Amniotic stem cell (primary cell): ENCODE data around the gene MMP28.

Source experiments
- DNase-seq: peaks from one replicate; lab custom pipeline; 2025; lab: John Stamatoyannopoulos, UW

MMP28 gene, protein sequence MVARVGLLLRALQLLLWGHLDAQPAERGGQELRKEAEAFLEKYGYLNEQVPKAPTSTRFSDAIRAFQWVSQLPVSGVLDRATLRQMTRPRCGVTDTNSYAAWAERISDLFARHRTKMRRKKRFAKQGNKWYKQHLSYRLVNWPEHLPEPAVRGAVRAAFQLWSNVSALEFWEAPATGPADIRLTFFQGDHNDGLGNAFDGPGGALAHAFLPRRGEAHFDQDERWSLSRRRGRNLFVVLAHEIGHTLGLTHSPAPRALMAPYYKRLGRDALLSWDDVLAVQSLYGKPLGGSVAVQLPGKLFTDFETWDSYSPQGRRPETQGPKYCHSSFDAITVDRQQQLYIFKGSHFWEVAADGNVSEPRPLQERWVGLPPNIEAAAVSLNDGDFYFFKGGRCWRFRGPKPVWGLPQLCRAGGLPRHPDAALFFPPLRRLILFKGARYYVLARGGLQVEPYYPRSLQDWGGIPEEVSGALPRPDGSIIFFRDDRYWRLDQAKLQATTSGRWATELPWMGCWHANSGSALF

DNA sequence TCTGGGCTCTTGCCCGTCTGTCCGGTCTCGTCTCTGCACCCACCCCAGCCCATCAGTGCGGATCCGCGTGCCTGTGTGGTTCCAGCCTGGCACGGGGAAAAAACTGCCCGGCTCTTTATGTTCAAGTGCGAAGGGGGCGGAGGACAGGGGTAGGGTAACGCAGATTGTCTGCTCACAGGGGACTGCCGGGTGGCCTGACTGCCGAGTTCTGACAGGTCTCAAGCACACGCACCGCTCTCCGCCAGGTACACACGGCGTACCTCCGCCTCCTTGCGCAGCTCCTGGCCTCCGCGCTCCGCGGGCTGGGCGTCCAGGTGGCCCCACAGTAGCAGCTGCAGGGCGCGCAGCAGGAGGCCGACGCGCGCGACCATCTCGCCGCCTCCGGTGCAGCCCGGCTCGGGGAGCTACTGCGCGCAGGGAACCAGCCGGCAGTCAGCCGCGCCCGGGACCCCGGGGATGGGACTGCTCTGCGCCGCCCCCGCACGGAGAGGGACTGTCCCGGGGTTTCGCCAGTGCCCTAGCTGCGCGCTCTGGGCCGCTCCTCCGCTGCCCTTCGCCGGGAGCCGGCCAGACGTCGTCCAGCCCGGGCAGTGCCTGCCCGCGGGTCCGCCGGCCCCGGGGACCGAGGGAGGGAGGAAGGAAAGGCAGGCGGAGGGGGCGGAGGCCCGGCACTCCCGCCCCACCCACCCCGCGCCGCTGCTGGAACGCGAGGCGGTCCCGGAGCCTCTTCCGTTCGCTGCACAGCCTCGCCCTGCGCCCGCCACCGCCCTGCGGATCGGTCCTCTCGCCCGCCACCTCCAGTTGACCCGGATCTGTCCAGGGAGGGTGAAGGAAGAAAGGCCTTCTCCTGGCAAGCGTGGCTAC lies at the start of gene MMP28:
Gene MMP28 (minus strand): TSS at position 635 of the 864 bp plus-strand sequence. CDS start 264 bp downstream, at position 371.
- no peak for DNase-seq

DNA sequence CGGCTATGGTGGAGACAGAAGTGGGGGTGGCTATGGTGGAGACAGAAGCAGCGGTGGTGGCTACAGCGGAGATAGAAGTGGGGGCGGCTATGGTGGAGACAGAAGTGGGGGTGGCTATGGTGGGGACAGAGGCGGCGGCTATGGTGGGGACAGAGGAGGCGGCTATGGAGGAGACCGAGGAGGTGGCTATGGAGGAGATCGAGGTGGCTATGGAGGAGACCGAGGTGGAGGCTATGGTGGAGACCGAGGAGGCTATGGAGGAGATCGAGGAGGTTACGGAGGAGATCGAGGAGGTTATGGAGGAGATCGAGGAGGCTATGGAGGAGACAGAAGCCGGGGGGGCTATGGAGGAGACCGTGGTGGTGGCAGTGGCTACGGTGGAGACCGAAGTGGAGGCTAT lies 49.1 kb upstream of the MMP28 start:
- DNase-seq: no peak

DNA sequence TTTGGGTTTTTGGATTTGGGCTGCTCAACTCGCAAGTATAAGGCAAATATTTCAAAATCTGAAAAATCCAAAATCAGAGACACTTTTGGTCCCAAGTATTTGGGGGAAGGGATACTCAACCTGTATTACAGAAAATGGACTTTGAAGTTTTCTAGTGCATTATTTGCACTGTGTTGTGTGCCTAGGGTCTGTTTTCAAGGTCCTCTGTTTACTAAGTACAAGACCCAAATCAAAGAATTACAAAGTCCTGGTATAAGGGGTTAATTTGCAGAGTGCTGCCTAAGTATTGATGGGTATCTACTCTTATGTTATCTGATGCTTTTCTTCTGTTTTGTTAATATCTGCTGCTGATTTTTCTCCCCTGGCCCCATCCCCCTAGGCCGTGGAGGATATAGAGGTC lies 48.3 kb upstream of the MMP28 start:
- no peak for DNase-seq

DNA sequence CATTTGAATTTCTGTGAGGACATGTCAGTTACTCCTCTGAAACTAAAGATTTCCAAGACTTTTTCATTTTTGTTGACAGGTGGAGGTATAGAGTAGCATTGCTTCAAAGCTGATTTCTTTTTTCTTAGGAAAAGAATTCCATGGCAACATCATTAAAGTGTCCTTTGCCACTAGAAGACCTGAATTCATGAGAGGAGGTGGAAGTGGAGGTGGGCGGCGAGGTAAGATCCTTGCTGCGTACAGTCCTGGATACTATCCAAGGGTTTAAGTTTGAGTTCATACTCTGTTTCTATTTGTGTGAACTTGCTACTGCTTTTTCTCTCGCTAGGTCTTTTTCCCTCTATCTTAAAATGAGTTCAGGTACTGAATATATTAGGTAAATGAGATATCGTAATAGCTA lies 46.8 kb upstream of the MMP28 start:
- DNase-seq: no peak

DNA sequence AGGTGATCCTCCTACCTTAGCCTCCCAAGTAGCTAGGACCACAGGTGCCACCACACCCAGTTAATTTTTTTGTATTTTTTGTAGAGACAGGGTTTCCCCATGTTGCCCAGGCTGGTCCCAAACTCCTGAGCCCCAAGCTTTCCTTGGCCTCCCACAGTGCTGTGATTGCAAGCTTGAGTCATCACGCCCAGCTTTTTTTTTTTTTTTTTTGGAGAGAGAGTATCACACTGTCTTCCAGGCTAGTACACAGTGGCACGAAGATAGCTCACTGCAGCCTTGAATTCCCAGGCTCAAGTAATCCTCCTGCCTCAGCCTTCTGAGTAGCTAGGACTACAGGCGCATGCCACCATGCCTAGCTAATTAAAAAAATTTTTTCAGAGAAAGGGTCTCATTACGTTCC lies 46.1 kb upstream of the MMP28 start:
- no peak for DNase-seq

DNA sequence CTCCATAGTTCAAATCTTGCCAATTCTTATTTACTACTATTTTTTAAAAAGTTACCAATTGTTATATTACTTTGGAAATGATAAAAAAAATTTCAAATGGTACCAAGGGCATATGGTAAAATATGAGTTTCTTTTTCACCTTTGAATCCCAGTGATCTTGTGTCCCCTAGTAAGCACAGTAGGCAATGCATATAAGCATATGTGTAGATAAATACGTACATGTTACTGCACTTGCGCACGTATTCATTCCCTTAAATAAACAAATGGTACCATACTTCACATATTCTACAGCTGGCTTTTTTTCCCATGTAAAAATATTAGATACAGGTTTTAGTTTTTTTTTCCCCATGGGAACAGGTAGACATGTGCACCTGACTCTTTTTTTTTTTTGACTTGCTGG lies 45.7 kb upstream of the MMP28 start:
- DNase-seq: no peak

DNA sequence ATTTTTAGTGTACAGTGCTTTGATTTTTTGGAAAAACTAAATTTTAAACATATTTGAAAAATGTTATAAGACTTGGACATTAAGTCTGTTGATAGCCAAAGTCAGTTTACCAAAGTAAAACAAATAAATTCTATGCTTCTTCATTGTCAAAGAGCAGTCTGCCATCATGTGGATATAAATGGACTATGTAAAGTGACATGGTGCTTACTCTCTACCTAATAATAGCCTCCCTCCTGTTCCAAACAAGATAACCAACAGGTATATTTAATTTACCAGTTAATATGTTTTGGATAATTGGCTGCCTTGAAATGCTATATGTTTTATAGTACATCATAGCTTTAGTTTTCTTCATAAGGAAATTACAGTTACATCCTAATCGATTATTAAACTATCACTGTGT lies 29.8 kb upstream of the MMP28 start:
- DNase-seq: no peak

DNA sequence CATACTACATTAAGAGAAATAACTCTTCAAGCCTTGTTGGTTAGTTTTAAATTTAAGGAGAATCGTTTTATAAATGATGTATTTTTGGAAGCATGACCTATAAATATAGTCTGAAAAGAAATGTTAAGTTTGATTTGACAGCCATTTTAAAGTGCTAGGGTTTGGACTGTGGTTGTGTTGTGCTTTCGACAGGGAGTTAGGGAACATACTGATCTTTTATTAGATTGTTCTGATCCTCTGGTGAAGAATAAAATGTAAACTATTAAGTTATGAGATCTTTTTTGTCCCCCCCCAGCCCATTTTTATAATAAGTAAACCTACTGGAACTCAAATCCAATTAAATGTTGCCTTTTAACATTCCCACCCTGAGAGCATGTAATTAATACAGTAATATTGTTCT lies 25.9 kb upstream of the MMP28 start:
- DNase-seq: no peak

DNA sequence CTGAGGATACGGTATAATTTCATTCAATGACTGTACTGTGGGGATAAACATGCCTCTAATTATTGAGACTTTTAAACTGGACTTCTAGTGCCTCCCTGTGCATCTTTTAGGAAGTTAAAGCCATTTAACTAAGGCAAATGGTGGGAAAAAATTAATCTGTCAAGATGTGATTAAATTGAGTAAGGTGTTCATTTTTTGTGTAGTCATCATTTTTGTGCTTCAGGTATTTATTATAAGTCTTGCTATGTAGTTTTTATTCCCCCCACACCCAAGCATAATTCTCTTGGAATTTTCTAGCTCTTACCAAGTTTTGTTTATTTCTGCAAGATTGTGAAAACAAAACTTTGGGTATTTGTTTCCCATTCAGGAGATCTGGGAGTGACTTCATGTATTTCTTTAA lies 24.0 kb upstream of the MMP28 start:
- no peak for DNase-seq

DNA sequence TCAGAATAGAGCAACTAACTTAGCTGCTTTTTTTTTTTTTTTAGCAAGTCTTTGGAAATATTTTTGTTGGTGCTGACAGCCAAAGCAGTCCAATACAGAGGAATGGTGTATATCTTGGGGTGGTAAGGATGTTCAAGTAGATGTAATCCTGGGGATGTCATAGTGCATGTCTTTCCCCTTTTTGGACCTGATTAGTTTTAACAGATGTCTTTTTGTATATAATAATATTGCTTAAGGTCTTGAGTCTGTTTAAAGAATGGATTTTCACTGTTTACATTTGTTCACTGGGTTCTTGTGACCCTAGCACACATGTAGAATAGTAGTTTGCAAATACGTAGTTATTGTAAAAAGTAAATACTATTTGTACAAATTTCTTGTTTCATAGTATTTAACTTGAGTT lies 21.8 kb upstream of the MMP28 start:
- DNase-seq: no peak

DNA sequence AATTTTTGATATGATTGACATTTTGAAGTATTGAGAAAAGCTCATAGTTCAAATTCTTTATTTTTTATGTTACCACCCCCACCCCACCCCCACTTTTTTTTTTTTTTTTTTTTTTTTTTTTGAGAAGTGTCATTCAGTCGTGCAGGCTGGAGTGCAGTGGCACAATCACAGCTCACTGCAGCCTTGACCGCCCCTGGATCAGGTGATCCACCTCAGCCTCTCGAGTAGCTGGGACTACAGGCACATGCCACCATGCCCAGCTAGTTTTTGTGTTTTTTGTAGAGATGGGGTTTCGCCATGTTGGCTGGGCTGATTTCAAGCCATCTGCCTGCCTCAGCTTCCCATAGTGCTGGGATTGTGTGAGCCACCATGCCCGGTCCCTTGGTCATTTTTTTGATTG lies 21.3 kb upstream of the MMP28 start:
- no peak for DNase-seq

DNA sequence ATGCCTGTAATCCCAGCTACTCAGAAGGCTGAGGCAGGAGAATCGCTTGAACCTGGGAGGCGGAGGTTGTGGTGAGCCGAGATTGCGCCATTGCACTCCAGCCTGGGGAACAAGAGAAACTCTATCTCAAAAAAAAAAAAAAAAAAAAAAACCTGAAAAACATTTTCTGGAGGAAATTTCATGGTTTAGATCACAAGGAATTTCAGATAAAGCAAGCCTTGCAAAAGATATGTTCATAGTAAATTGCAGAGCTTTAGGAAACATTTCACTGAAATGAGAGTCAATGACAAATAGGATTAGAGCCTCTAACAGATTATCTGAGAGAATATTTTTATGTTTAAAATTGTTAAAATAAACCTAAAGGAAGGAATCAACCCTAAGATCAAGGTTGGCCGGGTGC lies 17.0 kb upstream of the MMP28 start:
- DNase-seq: no peak

DNA sequence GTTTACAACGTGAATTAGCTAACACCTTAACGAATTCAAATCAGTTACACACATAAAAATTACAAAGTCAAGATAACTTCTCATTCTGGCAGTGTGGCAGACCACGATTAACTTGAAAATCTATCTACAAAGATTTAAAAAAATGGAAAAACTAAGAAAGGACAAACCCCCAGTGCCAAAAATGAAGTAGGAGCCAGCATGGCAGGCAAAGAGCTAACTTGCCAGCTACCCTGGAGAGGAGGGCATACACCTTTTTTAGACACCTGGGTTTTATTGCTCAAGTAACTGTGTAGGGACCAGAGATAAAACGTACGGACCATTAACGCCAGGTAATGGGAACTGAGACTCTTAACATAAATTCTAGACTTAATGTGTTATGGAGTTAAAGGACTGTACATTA lies 16.3 kb upstream of the MMP28 start:
- no peak for DNase-seq

DNA sequence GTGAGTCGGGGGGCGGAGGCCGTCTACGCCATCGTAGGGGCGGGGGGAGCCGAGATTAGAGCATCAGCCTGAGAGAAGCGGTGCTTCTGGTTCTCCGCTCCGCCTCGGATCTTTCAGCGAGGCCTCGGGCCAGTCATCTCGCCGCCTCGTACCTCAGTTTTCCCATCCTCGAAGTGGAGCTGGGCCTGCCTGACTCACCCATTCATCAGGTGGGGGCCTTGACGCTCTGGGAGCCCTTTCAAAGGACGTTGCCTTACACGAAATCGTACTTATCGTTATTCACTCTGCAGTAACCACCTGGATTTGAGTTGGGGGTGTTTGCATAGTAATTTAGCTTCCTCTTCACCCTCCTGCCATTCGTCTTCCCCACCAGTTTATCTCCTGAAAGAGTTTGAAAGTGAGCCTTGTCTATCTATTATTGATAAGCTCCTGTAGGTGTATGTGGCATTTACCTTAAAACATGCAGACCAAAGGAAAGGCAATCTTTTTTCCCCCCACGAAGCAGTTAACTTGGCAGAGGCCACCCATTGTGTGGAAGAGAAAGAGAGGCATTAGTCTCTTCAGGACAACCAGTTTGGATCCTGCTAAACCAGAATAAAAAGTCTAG lies 14.5 kb upstream of the MMP28 start:
- no peak for DNase-seq

DNA sequence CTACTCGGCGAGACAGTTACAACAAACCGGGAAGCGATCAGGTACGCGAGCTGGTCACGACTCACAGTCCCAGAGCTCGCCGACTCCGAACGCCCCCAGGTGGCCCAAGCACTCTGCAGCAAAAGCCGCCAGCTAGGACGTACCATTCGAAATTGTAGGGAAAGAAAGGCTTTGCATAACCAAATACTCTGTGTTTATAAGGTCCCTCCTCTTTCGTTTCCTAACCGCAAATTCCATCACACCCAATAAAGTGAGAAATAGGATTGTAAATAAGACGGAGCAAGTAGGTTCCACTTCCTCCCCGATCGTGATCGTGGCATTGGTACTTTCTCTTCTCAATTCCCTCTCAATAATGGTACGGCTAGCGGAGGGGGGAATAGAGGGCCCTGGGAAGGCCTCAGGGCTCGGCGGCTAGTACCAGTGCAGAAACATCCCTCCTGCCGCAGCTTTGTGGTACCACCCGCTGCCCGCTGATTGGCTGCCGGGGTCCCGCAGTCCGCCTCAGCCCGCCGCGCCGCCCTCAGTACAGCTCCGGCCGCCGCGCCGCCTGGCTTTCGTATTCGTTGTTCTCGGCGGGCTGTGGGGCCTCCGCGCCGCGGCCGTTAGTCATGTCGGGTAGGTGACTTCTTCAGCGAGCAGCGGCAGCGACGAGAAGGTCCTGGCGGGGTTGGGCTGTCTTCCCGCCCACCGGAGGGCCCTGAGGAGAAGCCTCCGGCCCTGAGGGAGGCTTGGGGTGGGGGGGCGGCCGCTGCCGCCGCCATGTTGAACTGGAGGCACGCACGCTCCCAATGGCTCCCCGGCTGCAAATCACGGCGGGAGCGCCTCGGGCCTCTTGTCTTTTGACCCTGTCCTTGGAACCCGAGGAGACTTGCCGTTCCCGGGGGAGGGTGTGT lies 13.8 kb upstream of the MMP28 start, which contains the start of gene TAF15:
Gene TAF15 (plus strand): TSS at position 523 of the 893 bp plus-strand sequence. CDS start 86 bp downstream, at position 609.
- DNase-seq: peak; percentile 97

DNA sequence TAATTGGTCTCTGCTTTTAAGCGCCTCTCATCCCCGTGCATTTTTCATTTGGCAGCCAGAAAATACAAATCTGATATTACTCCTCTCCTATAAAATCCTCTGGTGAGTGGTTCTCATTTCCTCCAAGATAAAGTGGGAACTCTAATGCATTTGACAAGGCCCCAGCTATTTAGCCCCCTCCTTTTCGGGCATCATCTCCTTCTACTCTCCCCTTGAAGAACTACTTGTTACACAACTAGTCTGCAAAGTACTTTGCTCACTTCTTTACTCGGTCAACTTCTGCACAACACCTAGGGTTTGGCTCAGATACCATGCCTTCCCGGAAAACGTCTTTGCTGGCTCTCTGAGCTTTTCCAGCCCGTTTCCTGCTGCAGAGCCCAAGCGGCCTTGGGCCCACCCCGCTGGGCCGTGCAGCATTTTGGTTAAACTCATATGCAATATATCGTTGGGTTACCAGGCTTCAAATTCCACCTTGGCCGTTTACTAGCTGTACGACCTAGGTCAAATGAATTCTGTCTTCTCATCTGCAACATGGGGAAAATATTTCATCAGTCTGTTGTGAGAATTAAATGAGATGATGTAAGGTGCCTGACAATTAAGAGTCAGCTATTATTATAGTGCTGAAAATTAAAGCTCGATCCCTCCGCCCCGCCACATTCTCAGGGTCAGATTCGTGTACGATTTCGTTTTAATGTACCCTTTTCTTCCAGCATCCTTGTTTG lies 13.0 kb upstream of the MMP28 start:
- no peak for DNase-seq

DNA sequence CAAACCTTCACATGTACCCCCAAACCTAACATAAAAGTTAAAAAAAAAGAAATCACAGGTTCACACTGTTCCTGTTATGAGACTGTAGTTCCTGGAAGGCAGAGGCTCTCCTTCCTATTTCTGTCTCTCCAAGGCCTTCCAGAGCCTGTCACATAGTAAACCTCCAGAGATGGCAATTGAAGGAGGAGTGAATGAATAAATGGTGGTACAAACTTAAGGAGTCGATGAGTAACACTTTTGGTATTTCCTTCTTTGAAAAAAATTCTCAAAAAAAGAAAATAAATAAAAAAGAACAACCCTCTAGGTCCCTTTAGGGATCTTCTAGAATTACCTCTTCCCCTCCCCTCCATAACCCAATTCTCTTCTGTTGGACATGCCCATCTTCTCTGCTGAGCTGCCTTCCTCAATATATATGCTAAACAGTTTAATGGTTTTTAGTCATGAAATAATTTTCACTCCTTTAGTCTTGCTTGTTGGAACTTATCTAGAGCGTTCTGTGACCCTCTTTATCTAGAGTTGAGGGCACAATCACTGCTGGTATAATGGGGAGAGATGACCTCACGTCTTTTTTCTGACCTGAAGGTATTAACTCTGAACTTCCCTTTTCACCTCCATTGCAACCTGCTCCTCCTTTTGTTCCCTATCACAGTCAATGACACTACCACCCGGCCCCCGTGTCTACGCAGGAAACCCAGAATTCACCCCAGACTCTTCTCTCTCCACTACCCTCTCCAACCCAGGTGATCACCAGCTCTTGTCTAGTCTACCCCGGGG lies 12.1 kb upstream of the MMP28 start:
- no peak for DNase-seq

DNA sequence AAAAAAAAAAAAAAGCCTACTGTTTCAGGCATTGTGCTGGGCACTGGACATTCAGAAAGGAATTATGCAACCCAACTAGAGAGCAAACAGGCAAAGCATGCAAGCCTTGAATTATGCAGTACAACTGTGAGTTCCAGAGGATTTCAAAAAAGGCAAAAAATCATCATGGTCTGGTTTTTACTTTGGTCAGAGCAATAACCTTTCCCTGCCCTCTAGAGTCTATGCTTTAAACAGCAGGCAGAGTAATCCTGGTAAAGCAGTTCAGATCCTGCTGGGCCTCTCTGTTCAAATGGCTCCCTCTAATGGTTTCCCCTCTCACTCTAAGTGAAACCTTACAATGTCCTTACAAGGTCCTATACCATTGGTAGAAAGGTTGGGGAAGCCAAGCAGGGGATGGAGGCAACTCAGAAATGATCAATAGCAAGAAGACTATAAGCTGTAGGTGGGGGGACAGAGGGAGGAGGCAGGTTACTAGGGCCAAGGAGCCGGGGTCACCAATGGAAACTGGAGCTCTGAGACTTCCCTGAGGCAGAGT lies 9.3 kb upstream of the MMP28 start:
- peak; percentile 80 for DNase-seq

DNA sequence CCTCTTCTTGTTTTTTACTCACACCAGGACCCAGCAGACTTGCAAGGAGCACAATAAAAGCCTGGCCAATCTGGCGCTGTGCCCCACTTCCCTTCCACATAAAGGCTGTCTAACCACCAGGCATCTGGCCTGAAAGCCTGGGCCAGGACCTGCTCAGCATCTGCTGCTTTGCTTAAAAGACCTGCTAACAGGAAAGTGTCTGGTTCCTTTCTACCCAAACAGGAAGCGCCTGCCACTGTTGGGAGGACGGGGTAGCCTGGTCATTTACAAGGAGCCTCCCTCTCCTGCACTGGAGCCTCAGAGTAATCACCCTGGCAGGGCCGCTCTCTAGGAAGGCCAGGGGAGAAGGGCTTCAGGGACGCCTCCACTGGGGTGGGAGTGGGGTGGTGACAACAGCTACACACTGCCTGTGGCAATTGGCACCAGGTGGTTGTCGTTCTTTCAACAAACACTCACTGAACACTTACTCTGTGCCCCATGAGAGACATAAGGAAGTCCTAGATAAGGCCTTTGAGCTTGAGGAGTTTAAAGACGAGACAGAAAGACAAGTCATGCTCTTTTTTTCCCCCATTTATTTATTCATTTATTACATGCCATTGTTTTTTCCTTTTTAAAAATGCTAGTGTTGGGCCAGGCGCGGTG lies 6.3 kb upstream of the MMP28 start:
- no peak for DNase-seq
